Heart left ventricle (tissue), 16 donors: ENCODE measurements around the gene GORAB. TPM values are rescaled to one million over a fixed set of nuclear protein-coding genes. Genes with fewer than 3 reads are reported as not detected.

Experiments used
- ATAC-seq, 4 donors: fragments of 200-7000 bp; cut with Tn5 transposase; one replicate each; pipeline ENCODE4 v1.9.1; 2020 to 2022; ENCODE audit warnings: moderate library complexity in 4 of 4, mild to moderate bottlenecking in 3 of 4, moderate number of reproducible peaks in 1 of 4
- DNase-seq, 5 donors: peaks; one replicate each; pipeline ENCODE4 v3.0.0-alpha.2; 2020
- H3K27ac ChIP-seq, 12 donors: fragments of 200-600 bp; sonication (generic) in 4 of 12; one replicate each; pipeline versions ENCODE4 v1.5.0 to v1.8.0; 2016 to 2022; ENCODE audit warnings: mild to moderate bottlenecking in 2 of 12
- H3K27me3 ChIP-seq, 9 donors: fragments of 200-600 bp; sonication (generic) in 2 of 9; one replicate each; pipeline versions ENCODE4 v1.5.1 to v1.8.0; 2016 to 2022; ENCODE audit warnings: mild to moderate bottlenecking in 3 of 9
- H3K36me3 ChIP-seq, 9 donors: fragments of 200-600 bp; sonication (generic) in 2 of 9; one replicate each; pipeline versions ENCODE4 v1.5.0 to v1.8.0; 2018 to 2022; ENCODE audit warnings: mild to moderate bottlenecking in 2 of 9
- H3K4me1 ChIP-seq, 12 donors: fragments of 200-600 bp; sonication (generic) in 4 of 12; one replicate each; pipeline versions ENCODE4 v1.5.0 to v1.8.0; 2016 to 2022; ENCODE audit warnings: mild to moderate bottlenecking in 3 of 12
- H3K4me3 ChIP-seq, 12 donors: fragments of 200-600 bp; sonication (generic) in 4 of 12; one replicate each; pipeline versions ENCODE4 v1.5.0 to v1.8.0; 2017 to 2022; ENCODE audit warnings: mild to moderate bottlenecking in 9 of 12, moderate library complexity in 4 of 12
- H3K9me3 ChIP-seq, 12 donors: fragments of 200-600 bp; sonication (generic) in 4 of 12; one replicate each; pipeline versions ENCODE4 v1.5.0 to v1.8.0; 2016 to 2022; ENCODE audit warnings: mild to moderate bottlenecking in 1 of 12
- POLR2A ChIP-seq, 2 donors: fragments of 450-650 bp; IDR thresholded peaks; one replicate each; pipeline ENCODE4 v1.6.1; 2017; ENCODE audit warnings: antibody characterized with exemption in 2 of 2, mild to moderate bottlenecking in 2 of 2, moderate library complexity in 2 of 2
- WGBS, 4 donors: extraction: QIAGEN DNeasy Blood & Tissue Kit in 2 of 4; methylation state at CpG; one replicate each; pipeline versions ENCODE4 v1.1.5 to v1.1.7; 2013 to 2018; 5-methylcytosine and 5-hydroxymethylcytosine counted together
- intact Hi-C, 10 donors: fragments of 100-400 bp; cut with DNase I; formaldehyde crosslinking; loops; one replicate each; pipeline versions ENCODE4 v1.11.1 to v1.14.2; 2022
- polyA plus RNA-seq, 2 donors: library from polyadenylated mRNA; stranded (reverse); fragments of 200-250 nt; gene quantifications; one replicate each; pipeline ENCODE4 v1.2.3, GENCODE V29; 2013
- total RNA-seq, 9 donors: library from RNA; depleted of rRNA in 2 of 9; stranded (reverse); fragments of >200 nt in 2 of 9; fragmentation: NEBNext Ultra II Directional in 3 of 9; extraction: Animal tissue kit (Norgen Biotek cat#: 25700) in 3 of 9; gene quantifications; one replicate each; pipeline versions ENCODE4 v1.1.0 to v1.2.4, GENCODE V29; 2016 to 2023
- TF ChIP-seq, protein P1 (sequence below), 12 donors: fragments of 200-600 bp; sonication (generic) in 4 of 12; IDR thresholded peaks; one replicate each; pipeline versions ENCODE4 v1.5.0 to v1.8.0; 2018 to 2022; ENCODE audit warnings: antibody characterized with exemption in 12 of 12, mild to moderate bottlenecking in 5 of 12
- donor health status: ischemic (EF 13 %, LVEDD 7.1; RV severe dilation, severe dysfunction).
- donor health status: healthy with polysubstance abuse.
- donor health status: DM: no; HTN: yes; CAD: no.
- donor health status: DM: no; HTN: no; CAD: no.
- donor health status: ischemic (EF 25% LVEDD 6.9; RV normal size, moderate dysfunction).
- donor health status: ischemic (EF 25% LVEDD 5.7; RV mildly dilated, moderate dysfunction).
- donor health status: healthy.
- donor health status: DM: yes; HTN: yes; CAD: no.
- donor health status: ischemic (EF 35%, LVEDD 5.7; RV mildly dilated, moderate dysfunction).
- donor health status: nonischemic (EF 11% LVEDD 7.7; RV severe dilation, severe dysfunction).
- donor health status: DM: yes; HTN: yes; CAD: no.
- donor health status: PGD.
- donor health status: ischemic (EF 29% LVEDD 5.4; RV normal size, mild dysfunction).
- donor health status: nonischemic (EF 23%, LVEDD 6.1; RV moderate dilation, normal function).

GORAB gene
- total and polyA plus RNA-seq, 11 donors, result 4.7 to 15.5 (median 7.3) TPM

DNA sequence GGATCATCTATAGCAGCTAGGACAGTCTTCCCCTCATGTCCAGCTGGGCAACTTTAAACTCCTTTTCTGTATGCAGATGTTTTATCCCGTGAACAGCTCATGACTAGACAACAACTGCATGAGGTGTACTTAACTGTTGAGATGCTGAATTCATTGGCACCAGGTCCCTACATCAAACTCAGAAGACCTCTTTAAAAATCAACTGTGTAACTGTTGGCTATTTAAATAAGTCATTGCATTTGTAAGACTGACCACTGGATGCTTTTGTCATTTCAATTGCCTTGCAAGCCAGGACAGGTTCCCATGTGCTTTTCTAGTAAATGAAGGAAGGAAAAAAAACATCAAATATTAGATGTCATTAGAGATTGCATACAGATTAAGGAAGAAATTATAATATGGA, 28.3 kb upstream of the GORAB start:
- intact Hi-C loops, result no loop called here
- 6 to 23% (median 18%) methylated on average over 1 of the region's 1 CpG for WGBS, 4 donors

DNA sequence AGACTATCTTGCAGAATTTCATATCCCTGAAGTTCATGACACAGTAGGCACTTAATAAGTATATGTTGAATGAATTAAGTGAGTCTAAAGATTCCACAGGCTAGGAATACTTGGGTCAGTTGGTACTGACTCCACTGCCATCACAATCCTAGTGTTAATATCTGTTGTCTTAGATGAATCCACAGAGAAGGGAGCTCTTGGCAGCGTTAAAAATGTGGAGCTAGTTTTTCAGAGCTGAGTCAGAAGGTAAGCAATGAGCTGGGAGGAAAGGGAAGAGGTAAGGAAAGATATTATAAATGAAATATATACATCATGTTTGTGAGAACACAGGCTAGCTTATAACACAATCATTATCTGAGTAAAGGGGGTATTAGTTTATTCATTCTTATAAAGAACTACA, 21.8 kb upstream of the GORAB start:
- no peaks in the 10 kb centered on the region for H3K27me3 ChIP-seq
- no peak overlapping the region for H3K27ac ChIP-seq
- no peaks in the 10 kb centered on the region for H3K9me3 ChIP-seq
- no peak overlapping the region for H3K4me3 ChIP-seq
- 81 to 92% (median 89%) methylated on average over 1 of the region's 1 CpG for WGBS, 4 donors
- H3K4me1 ChIP-seq, result no peaks in the 10 kb centered on the region
- no peaks in the 10 kb centered on the region for H3K36me3 ChIP-seq
- DNase-seq (no peak), ATAC-seq (no peak)
- intact Hi-C loops, result loop anchor here in 1 of 10 donors (10.0 kb wide), 1 partner anchor 85 kb away; no protein-coding TSS in a partner anchor
- TF ChIP-seq, protein P1, sequence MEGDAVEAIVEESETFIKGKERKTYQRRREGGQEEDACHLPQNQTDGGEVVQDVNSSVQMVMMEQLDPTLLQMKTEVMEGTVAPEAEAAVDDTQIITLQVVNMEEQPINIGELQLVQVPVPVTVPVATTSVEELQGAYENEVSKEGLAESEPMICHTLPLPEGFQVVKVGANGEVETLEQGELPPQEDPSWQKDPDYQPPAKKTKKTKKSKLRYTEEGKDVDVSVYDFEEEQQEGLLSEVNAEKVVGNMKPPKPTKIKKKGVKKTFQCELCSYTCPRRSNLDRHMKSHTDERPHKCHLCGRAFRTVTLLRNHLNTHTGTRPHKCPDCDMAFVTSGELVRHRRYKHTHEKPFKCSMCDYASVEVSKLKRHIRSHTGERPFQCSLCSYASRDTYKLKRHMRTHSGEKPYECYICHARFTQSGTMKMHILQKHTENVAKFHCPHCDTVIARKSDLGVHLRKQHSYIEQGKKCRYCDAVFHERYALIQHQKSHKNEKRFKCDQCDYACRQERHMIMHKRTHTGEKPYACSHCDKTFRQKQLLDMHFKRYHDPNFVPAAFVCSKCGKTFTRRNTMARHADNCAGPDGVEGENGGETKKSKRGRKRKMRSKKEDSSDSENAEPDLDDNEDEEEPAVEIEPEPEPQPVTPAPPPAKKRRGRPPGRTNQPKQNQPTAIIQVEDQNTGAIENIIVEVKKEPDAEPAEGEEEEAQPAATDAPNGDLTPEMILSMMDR (IDR thresholded peaks at IDR 0.05), result no peak
- no peak for TF ChIP-seq POLR2A (IDR thresholded peaks at IDR 0.05)

More for the DNA sequence above, 28.3 kb upstream of the GORAB start:
- DNase-seq (no peak), ATAC-seq (no peak)
- no peaks in the 10 kb centered on the region for H3K27me3 ChIP-seq
- no peak overlapping the region for H3K4me3 ChIP-seq
- H3K27ac ChIP-seq, result no peak overlapping the region
- H3K4me1 ChIP-seq, result no peaks in the 10 kb centered on the region
- H3K36me3 ChIP-seq, result no peaks in the 10 kb centered on the region
- no peaks in the 10 kb centered on the region for H3K9me3 ChIP-seq
- TF ChIP-seq, protein P1 (IDR thresholded peaks at IDR 0.05), result no peak
- no peak for TF ChIP-seq POLR2A (IDR thresholded peaks at IDR 0.05)

DNA sequence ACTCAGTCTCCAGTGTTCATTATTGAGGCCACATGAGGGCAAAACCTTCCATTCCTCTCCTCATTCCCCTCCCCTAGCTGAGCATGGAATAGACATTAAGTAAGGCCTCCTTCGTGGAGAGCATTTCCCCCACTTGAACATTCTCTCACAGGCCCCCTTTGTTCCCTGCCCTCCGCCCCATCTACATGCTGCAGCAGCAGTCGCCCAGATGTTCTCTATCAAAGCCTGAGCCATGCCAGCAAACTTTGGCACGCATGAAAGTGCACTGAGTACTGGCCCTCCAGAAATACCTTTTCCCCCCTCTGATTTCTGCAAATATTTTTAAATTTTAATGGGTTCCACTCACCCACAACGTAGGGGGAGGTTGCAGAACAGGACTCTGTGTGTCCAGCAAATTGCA, 20.9 kb upstream of the GORAB start:
- no peak for ATAC-seq
- TF ChIP-seq POLR2A (IDR thresholded peaks at IDR 0.05), result no peak
- TF ChIP-seq, protein P1 (IDR thresholded peaks at IDR 0.05), result no peak
- Histone ChIP-seq H3K27me3 (no peaks in the 10 kb centered on the region), H3K4me3 (no peak overlapping the region), H3K36me3 (no peaks in the 10 kb centered on the region), H3K4me1 (no peaks in the 10 kb centered on the region), H3K9me3 (no peaks in the 10 kb centered on the region), H3K27ac (no peak overlapping the region)
- intact Hi-C loops, result loop anchor here in 1 of 10 donors (10.0 kb wide), 1 partner anchor 86 kb away; no protein-coding TSS in a partner anchor
- 67 to 71% (median 67%) methylated on average over 5 of the region's 5 CpGs for WGBS, 4 donors
- no peak for DNase-seq

DNA sequence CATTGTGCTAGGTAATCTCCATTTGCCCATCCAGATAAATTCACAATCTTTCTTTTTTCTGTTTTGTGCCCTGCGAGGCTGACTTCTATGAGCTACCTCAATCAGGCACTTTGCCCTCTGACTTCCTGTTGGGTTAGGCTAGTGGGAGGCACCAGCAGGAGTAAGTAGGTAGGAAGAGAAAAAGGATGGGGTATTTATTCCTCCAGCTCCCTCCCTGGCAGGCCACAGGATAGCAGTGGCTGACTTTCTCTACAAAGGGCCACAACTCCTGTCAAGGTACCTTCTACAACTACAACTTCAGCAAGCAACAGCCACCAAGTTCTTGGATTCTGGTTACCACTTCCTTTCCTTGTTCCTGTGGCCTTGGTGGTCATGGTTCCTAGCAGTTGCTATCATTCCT, 18.8 kb upstream of the GORAB start:
- Histone ChIP-seq H3K9me3 (no peaks in the 10 kb centered on the region), H3K27me3 (no peaks in the 10 kb centered on the region), H3K4me3 (no peak overlapping the region), H3K36me3 (no peaks in the 10 kb centered on the region), H3K27ac (no peak overlapping the region), H3K4me1 (no peaks in the 10 kb centered on the region)
- 41 to 94% (median 76%) methylated on average over 1 of the region's 1 CpG for WGBS, 4 donors
- intact Hi-C loops, result loop anchor here in 1 of 10 donors (10.0 kb wide), 1 partner anchor 88 kb away; no protein-coding TSS in a partner anchor
- ATAC-seq (no peak), DNase-seq (no peak)
- TF ChIP-seq, protein P1 (IDR thresholded peaks at IDR 0.05), result no peak
- no peak for TF ChIP-seq POLR2A (IDR thresholded peaks at IDR 0.05)
